Iris pigment epithelial cell (primary cell): ENCODE results near the gene SHISA7.
A peak's percentile ranks its signal among the peaks of the same experiment; 100 is the strongest.
"Not testable (repeated sequence)": the region's sequence is repeated elsewhere in the genome, so short reads cannot be mapped to it uniquely, and the experiment has no call there.

Experiments used
- DNase-seq: peaks from one replicate; pipeline ENCODE4 v3.0.0-alpha.2; 2011; ENCODE audit warnings: low read depth

Gene SHISA7

GRCh38 chr19:55446060-55446459 lies 3.0 kb upstream of the SHISA7 start:
- no peak for DNase-seq

GRCh38 chr19:55444646-55445045 lies 1.5 kb upstream of the SHISA7 start:
- DNase-seq: no peak

GRCh38 chr19:55443824-55444480 lies 852 bp upstream of the SHISA7 start:
- no peak for DNase-seq

GRCh38 chr19:55442372-55442961 lies 633 bp downstream of the SHISA7 start:
- no peak for DNase-seq

- DNase-seq: no peak
Observed at GRCh38 chr19:55441692-55442321, 1.3 kb downstream of the SHISA7 start.

- no peak for DNase-seq
Observed at GRCh38 chr19:55441319-55441691, 1.8 kb downstream of the SHISA7 start.

- no peak for DNase-seq
Observed at GRCh38 chr19:55440411-55441105, 2.5 kb downstream of the SHISA7 start.

- DNase-seq: no peak
Observed at GRCh38 chr19:55439052-55439451, 4.0 kb downstream of the SHISA7 start.

GRCh38 chr19:55437410-55437809 lies 5.7 kb downstream of the SHISA7 start:
- peak; percentile 69 for DNase-seq

GRCh38 chr19:55436847-55437246 lies 6.3 kb downstream of the SHISA7 start:
- DNase-seq: no peak

- DNase-seq: no peak
Observed at GRCh38 chr19:55435020-55435419, 8.1 kb downstream of the SHISA7 start.

GRCh38 chr19:55434356-55434919 lies 8.7 kb downstream of the SHISA7 start:
- no peak for DNase-seq

GRCh38 chr19:55433292-55433691 lies 9.8 kb downstream of the SHISA7 start:
- no peak for DNase-seq

- DNase-seq: no peak
Observed at GRCh38 chr19:55432241-55432959, 10.7 kb downstream of the SHISA7 start.

GRCh38 chr19:55431183-55431582 lies 11.9 kb downstream of the SHISA7 start:
- no peak for DNase-seq

- no peak for DNase-seq
Observed at GRCh38 chr19:55426042-55426441, 17.1 kb downstream of the SHISA7 start.

- DNase-seq: no peak
Observed at GRCh38 chr19:55424518-55424917, 18.6 kb downstream of the SHISA7 start.

GRCh38 chr19:55423225-55424005 lies 19.7 kb downstream of the SHISA7 start:
- no peak for DNase-seq

- DNase-seq: not testable (repeated sequence)
Observed at GRCh38 chr19:55421281-55421680, 21.8 kb downstream of the SHISA7 start.

- no peak for DNase-seq
Observed at GRCh38 chr19:55419624-55420236, 23.4 kb downstream of the SHISA7 start.

GRCh38 chr19:55419103-55419502 lies 24.0 kb downstream of the SHISA7 start:
- DNase-seq: no peak
